HCT116 (cell line): ENCODE results near the gene TNN. TPM values are rescaled to one million over a fixed set of nuclear protein-coding genes. Genes with fewer than 3 reads are reported as not detected.

ENCODE experiments used
- ATAC-seq: fragments of 200-7000 bp; cut with Tn5 transposase; 2 replicates; pipeline ENCODE4 v1.9.1; 2020; ENCODE audit warnings: mild to moderate bottlenecking, moderate library complexity
- BruUV-seq: library from RNA; stranded (reverse); fragments of 400-500 nt; replicated peaks from 2 replicates; lab custom pipeline; 2021; lab: Mats Ljungman, UMichigan
- CTCF ChIA-PET: fragments of 300-600 bp; sonication (Branson Sonifier 250); formaldehyde crosslinking; loops from one replicate; lab custom pipeline; 2021; ENCODE audit warnings: antibody characterized with exemption; lab: Charles Lee
- POLR2A ChIA-PET: fragments of 300-600, 350-600 bp; sonication (Branson Sonifier 250); formaldehyde crosslinking; loops from one replicate; lab custom pipeline; 2021; ENCODE audit warnings: antibody characterized with exemption; lab: Charles Lee
- RAD21 ChIA-PET, 2 experiments: fragments of 300-600 bp; sonication (Branson Sonifier 250); formaldehyde crosslinking; loops; one replicate each; lab custom pipeline; 2023; ENCODE audit warnings: low total read pairs in 2 of 2; ENCODE audit not compliant: uncharacterized antibody in 2 of 2, unreplicated experiment in 2 of 2, low non-redundant PET in 1 of 2; lab: Charles Lee
- DNase-seq: peaks from one replicate; pipeline ENCODE4 v3.0.0-alpha.2; 2010; ENCODE audit warnings: low read depth, low spot score
- H2AFZ ChIP-seq: fragments of 200-600 bp; shearing (Covaris generic), sonication (generic); 2 replicates; pipeline ENCODE4 v1.6.1; 2017; ENCODE audit warnings: low read depth, mixed run types, mixed read lengths, antibody characterized with exemption, low read length; ENCODE audit not compliant: poor library complexity, severe bottlenecking
- H3K27ac ChIP-seq: 2 replicates; pipeline ENCODE4 v1.5.1; 2012; ENCODE audit warnings: low read depth, low read length
- H3K27me3 ChIP-seq: fragments of 200-600 bp; sonication (generic); 2 replicates; pipeline ENCODE4 v1.6.1; 2016; ENCODE audit warnings: mixed run types, low read length, mixed read lengths; ENCODE audit not compliant: insufficient read depth
- H3K36me3 ChIP-seq, 2 experiments: fragments of 200-500 bp in 1 of 2; fragments of 200-600 bp in 1 of 2; sonication (Bioruptor generic) in 1 of 2; sonication (generic) in 1 of 2; 2 replicates each; pipeline versions ENCODE4 v1.5.1 to v1.6.1; 2014 to 2016; ENCODE audit warnings: low read length in 2 of 2, inconsistent platforms in 1 of 2, mixed read lengths in 1 of 2, mixed run types in 1 of 2; ENCODE audit not compliant: insufficient read depth in 2 of 2, control insufficient read depth in 1 of 2
- H3K4me1 ChIP-seq, 2 experiments: fragments of 200-600 bp in 1 of 2; sonication (generic) in 1 of 2; 2 replicates each; pipeline versions ENCODE4 v1.5.1 to v1.6.1; 2012 to 2017; ENCODE audit warnings: low read length in 2 of 2, inconsistent platforms in 1 of 2, mild to moderate bottlenecking in 1 of 2, mixed read lengths in 1 of 2, mixed run types in 1 of 2, moderate library complexity in 1 of 2; ENCODE audit not compliant: insufficient read depth in 2 of 2, control insufficient read depth in 1 of 2
- H3K4me2 ChIP-seq: fragments of 200-600 bp; sonication (generic); 2 replicates; pipeline ENCODE4 v1.6.1; 2017; ENCODE audit warnings: mixed run types, low read length, mixed read lengths
- H3K4me3 ChIP-seq, 2 experiments: fragments of 200-600 bp in 1 of 2; sonication (generic) in 1 of 2; replicated peaks in 1 of 2; 2 replicates each; pipeline ENCODE4 v1.5.1; 2011 to 2016; ENCODE audit warnings: low read length in 2 of 2, control low read depth in 1 of 2, low read depth in 1 of 2, mild to moderate bottlenecking in 1 of 2, mixed read lengths in 1 of 2, mixed run types in 1 of 2
- H3K79me2 ChIP-seq: fragments of 200-600 bp; sonication (generic); 2 replicates; pipeline ENCODE4 v1.6.1; 2017; ENCODE audit warnings: mild to moderate bottlenecking, mixed run types, low read length, moderate library complexity, mixed read lengths; ENCODE audit not compliant: insufficient read depth
- H3K9ac ChIP-seq: fragments of 200-600 bp; sonication (generic); 2 replicates; pipeline ENCODE4 v1.6.1; 2016; ENCODE audit warnings: low read length, mixed read lengths
- H3K9me2 ChIP-seq: fragments of 200-600 bp; sonication (generic), shearing (Covaris generic); 2 replicates; pipeline ENCODE4 v1.6.1; 2017; ENCODE audit warnings: mixed run types, mild to moderate bottlenecking, moderate library complexity; ENCODE audit not compliant: insufficient read depth
- H3K9me3 ChIP-seq, 2 experiments: fragments of 200-500 bp in 1 of 2; fragments of 200-600 bp in 1 of 2; sonication (Bioruptor generic) in 1 of 2; sonication (generic) in 1 of 2; 2 replicates each; pipeline ENCODE4 v1.6.1; 2014 to 2017; ENCODE audit warnings: low read length in 2 of 2, mixed read lengths in 2 of 2, inconsistent platforms in 1 of 2, low read depth in 1 of 2, mild to moderate bottlenecking in 1 of 2, mixed run types in 1 of 2, moderate library complexity in 1 of 2; ENCODE audit not compliant: control insufficient read depth in 1 of 2, insufficient read depth in 1 of 2
- H4K20me1 ChIP-seq: fragments of 200-600 bp; sonication (generic), shearing (Covaris generic); 2 replicates; pipeline ENCODE4 v1.6.1; 2017; ENCODE audit warnings: mixed run types, mild to moderate bottlenecking, moderate library complexity; ENCODE audit not compliant: insufficient read depth
- ATF3 ChIP-seq: IDR thresholded peaks from 2 replicates; pipeline ENCODE4 v1.6.1; 2012
- CBX3 ChIP-seq: IDR thresholded peaks from 2 replicates; pipeline ENCODE4 v1.6.1; 2012; ENCODE audit warnings: low read depth
- CEBPB ChIP-seq: IDR thresholded peaks from 2 replicates; pipeline ENCODE4 v1.6.1; 2012; ENCODE audit warnings: low read depth
- CTCF ChIP-seq, 3 experiments: fragments of 200-600 bp in 1 of 3; sonication (generic) in 1 of 3; IDR thresholded peaks in 2 of 3; conservative IDR thresholded peaks in 1 of 3; 2 replicates each; pipeline ENCODE4 v1.5.1; 2012 to 2017; ENCODE audit warnings: low read depth in 2 of 3, low read length in 2 of 3, antibody characterized with exemption in 1 of 3, borderline replicate concordance in 1 of 3, control low read depth in 1 of 3, mild to moderate bottlenecking in 1 of 3, mixed read lengths in 1 of 3, mixed run types in 1 of 3, moderate library complexity in 1 of 3; ENCODE audit not compliant: insufficient read depth in 1 of 3
- EGR1 ChIP-seq: IDR thresholded peaks from 2 replicates; pipeline ENCODE4 v1.6.1; 2012; ENCODE audit warnings: low read depth
- ELF1 ChIP-seq: IDR thresholded peaks from 2 replicates; pipeline ENCODE4 v1.6.1; 2012; ENCODE audit warnings: low read depth, borderline replicate concordance
- EZH2 ChIP-seq: fragments of 200-600 bp; sonication (generic); IDR thresholded peaks from 2 replicates; pipeline ENCODE4 v1.6.1; 2017; ENCODE audit warnings: antibody characterized with exemption, mixed run types
- EZH2phosphoT487 ChIP-seq: fragments of 200-600 bp; IDR thresholded peaks from 2 replicates; pipeline ENCODE4 v1.6.1; 2018; ENCODE audit warnings: antibody characterized with exemption, borderline replicate concordance
- MAX ChIP-seq: IDR thresholded peaks from 2 replicates; pipeline ENCODE4 v1.6.1; 2012
- POLR2AphosphoS5 ChIP-seq: IDR thresholded peaks from 2 replicates; pipeline ENCODE4 v1.6.1; 2011; ENCODE audit warnings: mild to moderate bottlenecking, low read depth, low read length, moderate library complexity
- RAD21 ChIP-seq: IDR thresholded peaks from 2 replicates; pipeline ENCODE4 v1.6.1; 2012; ENCODE audit warnings: low read depth, mild to moderate bottlenecking
- REST ChIP-seq: IDR thresholded peaks from 2 replicates; pipeline ENCODE4 v1.6.1; 2012; ENCODE audit warnings: low read depth
- SP1 ChIP-seq: IDR thresholded peaks from 2 replicates; pipeline ENCODE4 v1.6.1; 2012; ENCODE audit warnings: low read depth
- YY1 ChIP-seq: IDR thresholded peaks from 2 replicates; pipeline ENCODE4 v1.6.1; 2011; ENCODE audit warnings: low read length, low read depth, moderate library complexity, mild to moderate bottlenecking; ENCODE audit not compliant: insufficient replicate concordance; ENCODE audit errors: extremely low read depth
- ZBTB33 ChIP-seq: IDR thresholded peaks from 2 replicates; pipeline ENCODE4 v1.6.1; 2011; ENCODE audit warnings: mild to moderate bottlenecking, low read length, moderate library complexity; ENCODE audit not compliant: insufficient replicate concordance; ENCODE audit errors: extremely low read depth
- ZFX ChIP-seq: fragments of 450-650 bp; IDR thresholded peaks from 2 replicates; pipeline ENCODE4 v1.6.1; 2017
- ZNF274 ChIP-seq: fragments of 200-500 bp; sonication (Bioruptor generic); IDR thresholded peaks from 2 replicates; pipeline ENCODE4 v1.6.1; 2014; ENCODE audit warnings: mild to moderate bottlenecking, low read depth, low read length, inconsistent platforms
- intact Hi-C: fragments of 100-400 bp; cut with micrococcal nuclease; formaldehyde crosslinking; loops from 2 replicates; pipeline ENCODE4 v1.10.0; 2022
- total RNA-seq: library from RNA; stranded (reverse); gene quantifications from one replicate; pipeline ENCODE4 v1.2.1, GENCODE V29; 2021; ENCODE audit not compliant: unreplicated experiment

TNN gene
- total RNA-seq, 1 experiment from 2014 or later = not detected

- RAD21 ChIA-PET = no interaction called here
- Histone ChIP-seq H3K9ac (peak within 1 kb of the TSS; percentile 84), H3K27me3 (no peaks in the 10 kb centered on the region), H3K4me2 (peak within 1 kb of the TSS; percentile 97), H3K36me3 (no peaks in the 10 kb centered on the region), H3K79me2 (peaks cover 9% of the 10 kb centered on the region; the same call in 1 of the 2 replicates), H3K9me3 (no peaks in the 10 kb centered on the region), H3K27ac (peak within 1 kb of the TSS; percentile 44), H4K20me1 (no peaks in the 10 kb centered on the region), H3K9me2 (no peaks in the 10 kb centered on the region), H2AFZ (peak within 1 kb of the TSS; percentile 80), H3K4me1 (peaks cover 13 to 50% of the 10 kb centered on the region in 2 experiments), H3K4me3 (peak within 1 kb of the TSS; percentile 67 to 87)
- ATAC-seq (peak; percentile 88), DNase-seq (peak; percentile 66)
- POLR2A ChIA-PET = interaction anchor here (0.8 to 1.2 kb wide), 3 partner anchors 17 to 23 kb away, joined by 3 to 9 read pairs (median 4); no protein-coding TSS in a partner anchor
- intact Hi-C loops = no loop called here
- BruUV-seq = no TSS peak
- CTCF ChIA-PET = interaction anchor here (1.0 to 2.2 kb wide), 4 partner anchors 12 to 126 kb away, joined by 3 to 6 read pairs (median 5); no protein-coding TSS in a partner anchor
- TF ChIP-seq CTCF (IDR thresholded peaks at IDR 0.05 in 2 of 3, conservative IDR thresholded peaks at IDR 0.05 in 1 of 3; ENCODE audit: borderline replicate concordance in 1 of 3, insufficient read depth in 1 of 3, low read depth in 2 of 3, low read length in 2 of 3) (peak in 1 of 3 experiments; percentile 16; a peak in 1 of 6 replicates), EZH2 (no peak), CBX3 (peak; percentile 34; the same call in 1 of the 2 replicates), ZFX (no peak), POLR2AphosphoS5 (peak; percentile 80), MAX (no peak), YY1 (no peak), ATF3 (no peak), ZBTB33 (no peak), ZNF274 (no peak), RAD21 (no peak), EZH2phosphoT487 (no peak), REST (no peak), SP1 (peak; percentile 60), ELF1 (no peak), EGR1 (peak; percentile 80), CEBPB (no peak)
Measured at GRCh38 chr1:175192630-175193526, 125.2 kb downstream of the TNN start, which contains the start of gene KIAA0040. KIAA0040 (minus strand) TSS chr1:175192776; CDS start chr1:175161013, 31,763 bp downstream.
